A549 (cell line): ENCODE data around the gene ADIRF. TPM values are rescaled to one million over a fixed set of nuclear protein-coding genes. Genes with fewer than 3 reads are reported as not detected.
"Not testable (repeated sequence)": the region's sequence is repeated elsewhere in the genome, so short reads cannot be mapped to it uniquely, and the experiment has no call there.

Experiments
- ATAC-seq, 2 experiments: fragments of 200-7000 bp in 1 of 2; fragments of >200 bp in 1 of 2; cut with Nextera tagmentation in 1 of 2; cut with Tn5 transposase in 1 of 2; 3 replicates each; pipeline versions ENCODE4 v1.8.0 to v1.9.1; 2018 to 2020; ENCODE audit warnings: mild to moderate bottlenecking in 1 of 2, moderate library complexity in 1 of 2
- CTCF ChIA-PET: fragments of 300-600 bp; sonication (Branson Sonifier 250); formaldehyde crosslinking; extraction: SDS; loops from one replicate; lab custom pipeline; 2021; ENCODE audit warnings: antibody characterized with exemption, inconsistent platforms; lab: Yijun Ruan, JAX
- POLR2A ChIA-PET: fragments of 350-600 bp; formaldehyde crosslinking; extraction: SDS; loops from one replicate; lab custom pipeline; 2021; ENCODE audit warnings: antibody characterized with exemption, inconsistent platforms; lab: Yijun Ruan, JAX
- DNase-seq, 2 experiments: peaks; one replicate each; pipeline versions ENCODE4 v3.0.0 to v3.0.0-alpha.2; 2011 to 2016; ENCODE audit warnings: low read depth in 1 of 2, low spot score in 1 of 2
- FAIRE-seq: peaks from 2 replicates; lab custom pipeline; 2011; peaks lifted over from hg19 to GRCh38; lab: Jason Lieb, UNC
- H3K27ac ChIP-seq, 2 experiments: fragments of >200 bp; sonication (Bioruptor Twin); formaldehyde crosslinking; 3 replicates each; pipeline ENCODE4 v1.5.1; 2016 to 2017
- H3K4me1 ChIP-seq: fragments of >200 bp; sonication (Bioruptor Twin); formaldehyde crosslinking; 3 replicates; pipeline ENCODE4 v1.6.1; 2016
- H3K4me2 ChIP-seq: fragments of >200 bp; sonication (Bioruptor Twin); formaldehyde crosslinking; 3 replicates; pipeline ENCODE4 v1.6.1; 2016
- H3K4me3 ChIP-seq: fragments of >200 bp; sonication (Bioruptor Twin); formaldehyde crosslinking; 3 replicates; pipeline ENCODE4 v1.5.1; 2016
- H3K9me3 ChIP-seq: fragments of >200 bp; sonication (Bioruptor Twin); formaldehyde crosslinking; 3 replicates; pipeline ENCODE4 v1.6.1; 2016
- BCL3 ChIP-seq: fragments of >200 bp; sonication (Bioruptor Twin); formaldehyde crosslinking; IDR thresholded peaks from 3 replicates; pipeline ENCODE4 v1.6.1; 2016
- CEBPB ChIP-seq, 2 experiments: fragments of >200 bp in 1 of 2; sonication (Bioruptor Twin) in 1 of 2; formaldehyde crosslinking in 1 of 2; IDR thresholded peaks; 2 replicates each; pipeline ENCODE4 v1.6.1; 2012 to 2016
- CHD4 ChIP-seq: fragments of 200-600 bp; sonication (generic); IDR thresholded peaks from 2 replicates; pipeline ENCODE4 v1.6.1; 2016; ENCODE audit warnings: antibody characterized with exemption, mild to moderate bottlenecking, borderline replicate concordance
- E2F6 ChIP-seq: IDR thresholded peaks from 2 replicates; pipeline ENCODE4 v1.6.1; 2012; ENCODE audit warnings: low read depth, borderline replicate concordance
- FOXS1 ChIP-seq: fragments of 250-450 bp; sonication (Bioruptor Pico); IDR thresholded peaks from 2 replicates; pipeline ENCODE4 v1.5.0; 2020; ENCODE audit warnings: mild to moderate bottlenecking, moderate library complexity
- HES2 ChIP-seq: fragments of >200 bp; sonication (Bioruptor Twin); formaldehyde crosslinking; IDR thresholded peaks from 2 replicates; pipeline ENCODE4 v1.6.1; 2016
- HOXA7 ChIP-seq: fragments of 250-450 bp; sonication (Bioruptor Pico); IDR thresholded peaks from 2 replicates; pipeline ENCODE4 v1.5.0; 2020; ENCODE audit warnings: mild to moderate bottlenecking, moderate library complexity
- HOXB13 ChIP-seq: fragments of 250-450 bp; sonication (Bioruptor Pico); IDR thresholded peaks from 2 replicates; pipeline ENCODE4 v1.5.0; 2020; ENCODE audit warnings: low read depth, mild to moderate bottlenecking, moderate library complexity
- MAFK ChIP-seq: fragments of 450-650 bp; IDR thresholded peaks from 2 replicates; pipeline ENCODE4 v1.6.1; 2014; ENCODE audit not compliant: partially characterized antibody
- MAX ChIP-seq: IDR thresholded peaks from 2 replicates; pipeline ENCODE4 v1.6.1; 2012
- POLR2A ChIP-seq: IDR thresholded peaks from 2 replicates; pipeline ENCODE4 v1.6.1; 2012; ENCODE audit warnings: mild to moderate bottlenecking, low read length
- RCOR1 ChIP-seq: fragments of 150-350 bp; IDR thresholded peaks from 2 replicates; pipeline ENCODE4 v1.6.1; 2014; ENCODE audit warnings: antibody characterized with exemption, low read length, low read depth
- RFX5 ChIP-seq: fragments of 450-650 bp; IDR thresholded peaks from 2 replicates; pipeline ENCODE4 v1.7.1; 2014; ENCODE audit warnings: antibody characterized with exemption, mild to moderate bottlenecking, moderate library complexity
- SREBF2 ChIP-seq: fragments of 450-650 bp; IDR thresholded peaks from 2 replicates; pipeline ENCODE4 v1.6.1; 2014; ENCODE audit warnings: mild to moderate bottlenecking, moderate library complexity
- TP53 ChIP-seq: fragments of 250-450 bp; sonication (Bioruptor Pico); IDR thresholded peaks from 2 replicates; pipeline ENCODE4 v1.5.0; 2021; ENCODE audit warnings: mild to moderate bottlenecking, moderate library complexity
- USF2 ChIP-seq: fragments of 450-650 bp; IDR thresholded peaks from 2 replicates; pipeline ENCODE4 v1.6.1; 2014; ENCODE audit warnings: antibody characterized with exemption
- WGBS: methylation state at CpG from one replicate; pipeline ENCODE4 v1.1.6; 2017; ENCODE audit errors: missing lambda C conversion rate; 5-methylcytosine and 5-hydroxymethylcytosine counted together
- polyA plus RNA-seq, 4 experiments: library from polyadenylated mRNA; depleted of rRNA in 3 of 4; stranded (reverse); fragments of >200 nt; fragmentation: RNase III in 1 of 4; extraction: RNeasy Plus Mini Kit Qiagen cat#74134 plus additional on column Dnase treatment in 1 of 4; gene quantifications; 2 replicates in 3 of 4; 3 replicates in 1 of 4; pipeline ENCODE4 v1.2.3, GENCODE V29; 2011 to 2017

ADIRF gene
- polyA plus RNA-seq, 2 of the 4 experiments (the other 2 are of a cell fraction) = not detected

- FAIRE-seq = no peak
These were observed 38.6 kb upstream of the ADIRF start for GRCh38 chr10:86929468-86930380.

GRCh38 chr10:86931872-86932271 is 36.4 kb upstream of the ADIRF start:
- H3K4me1 ChIP-seq = peaks cover 3% of the 10 kb centered on the region; the same call in 1 of the 3 replicates
- 87% methylated on average over 1 of the region's 1 CpG for WGBS
- peak; percentile 84 for TF ChIP-seq MAFK
- TF ChIP-seq RCOR1 = no peak
- TF ChIP-seq USF2 = no peak
- TF ChIP-seq HES2 = no peak
- no peak for TF ChIP-seq SREBF2
- peak in 1 of 2 experiments; percentile 18; a peak in 2 of 4 replicates for TF ChIP-seq CEBPB (IDR thresholded peaks at IDR 0.05)
- TF ChIP-seq HOXB13 (CRISPR knock-in tag) = no peak
- TF ChIP-seq, all 56 proteins: peak for 2
- FAIRE-seq (peak; percentile 56), ATAC-seq (no peak), DNase-seq (no peak)
- no peak overlapping the region for H3K4me2 ChIP-seq
- H3K9me3 ChIP-seq = no peaks in the 10 kb centered on the region
- no peak overlapping the region for H3K27ac ChIP-seq
- H3K4me3 ChIP-seq = no peak overlapping the region
- ChIA-PET CTCF (interaction anchor here (1.1 to 1.4 kb wide), 2 partner anchors 11 kb away, joined by 3 to 4 read pairs; no protein-coding TSS in a partner anchor), POLR2A (interaction anchor here (0.6 kb wide), 1 partner anchor 179 kb away, joined by 4 read pairs; no protein-coding TSS in a partner anchor)

More at GRCh38 chr10:86929468-86930380, 38.6 kb upstream of the ADIRF start:
- 90% methylated on average over 15 of the region's 15 CpGs for WGBS
- no peaks in the 10 kb centered on the region for H3K9me3 ChIP-seq
- ChIA-PET POLR2A (no interaction called here), CTCF (interaction anchor here (0.6 to 1.4 kb wide), 3 partner anchors 10 to 985 kb away, joined by 4 to 8 read pairs (median 4); no protein-coding TSS in a partner anchor)
- ATAC-seq (no peak; a peak in 1 of 6 replicates), DNase-seq (no peak)
- no peak overlapping the region for H3K4me2 ChIP-seq
- no peak overlapping the region for H3K27ac ChIP-seq
- H3K4me1 ChIP-seq = peaks cover 3% of the 10 kb centered on the region; the same call in 1 of the 3 replicates
- TF ChIP-seq RFX5 (no peak), CHD4 (no peak), POLR2A (no peak), MAX (no peak), E2F6 (no peak), HOXA7 (CRISPR knock-in tag) (no peak)
- no peak overlapping the region for H3K4me3 ChIP-seq

GRCh38 chr10:86932674-86933073 is 35.6 kb upstream of the ADIRF start:
- Histone ChIP-seq H3K4me3 (no peak overlapping the region), H3K27ac (no peak overlapping the region), H3K9me3 (no peaks in the 10 kb centered on the region), H3K4me2 (no peak overlapping the region), H3K4me1 (peaks cover 3% of the 10 kb centered on the region; the same call in 1 of the 3 replicates)
- CTCF ChIA-PET = interaction anchor here (1.1 to 1.4 kb wide), 2 partner anchors 10 to 11 kb away, joined by 3 to 4 read pairs; no protein-coding TSS in a partner anchor
- no peak for FAIRE-seq
- no peak for ATAC-seq
- DNase-seq = no peak
- TF ChIP-seq CEBPB (IDR thresholded peaks at IDR 0.05) = no peak
- no peak for TF ChIP-seq TP53
- TF ChIP-seq FOXS1 (CRISPR knock-in tag) = no peak
- no peak for TF ChIP-seq BCL3
- POLR2A ChIA-PET = interaction anchor here (0.6 kb wide), 1 partner anchor 179 kb away, joined by 4 read pairs; no protein-coding TSS in a partner anchor
- 93% methylated on average over 2 of the region's 2 CpGs for WGBS

- H3K4me3 ChIP-seq, FAIRE-seq, ATAC-seq, DNase-seq, H3K9me3 ChIP-seq, H3K27ac ChIP-seq, H3K4me1 ChIP-seq, H3K4me2 ChIP-seq, POLR2A ChIA-PET: not testable (repeated sequence)
- WGBS = 73% methylated on average over 6 of the region's 6 CpGs
- CTCF ChIA-PET = interaction anchor here (0.6 to 1.2 kb wide), 2 partner anchors 20 to 63 kb away, joined by 3 read pairs; no protein-coding TSS in a partner anchor
These were observed 34.0 kb upstream of the ADIRF start for GRCh38 chr10:86934162-86934711.
